NCI-H510A treated with DMSO at 0.1 percent for 48 hours (cell line): Measurements from ENCODE around the gene HOMER3.

Source experiments
- DNase-seq: peaks from one replicate; lab custom pipeline; 2025; lab: John Stamatoyannopoulos, UW

HOMER3 gene

GRCh38 chr19:18900700-18901481 is 40.1 kb downstream of the HOMER3 start:
- no peak for DNase-seq

DNA sequence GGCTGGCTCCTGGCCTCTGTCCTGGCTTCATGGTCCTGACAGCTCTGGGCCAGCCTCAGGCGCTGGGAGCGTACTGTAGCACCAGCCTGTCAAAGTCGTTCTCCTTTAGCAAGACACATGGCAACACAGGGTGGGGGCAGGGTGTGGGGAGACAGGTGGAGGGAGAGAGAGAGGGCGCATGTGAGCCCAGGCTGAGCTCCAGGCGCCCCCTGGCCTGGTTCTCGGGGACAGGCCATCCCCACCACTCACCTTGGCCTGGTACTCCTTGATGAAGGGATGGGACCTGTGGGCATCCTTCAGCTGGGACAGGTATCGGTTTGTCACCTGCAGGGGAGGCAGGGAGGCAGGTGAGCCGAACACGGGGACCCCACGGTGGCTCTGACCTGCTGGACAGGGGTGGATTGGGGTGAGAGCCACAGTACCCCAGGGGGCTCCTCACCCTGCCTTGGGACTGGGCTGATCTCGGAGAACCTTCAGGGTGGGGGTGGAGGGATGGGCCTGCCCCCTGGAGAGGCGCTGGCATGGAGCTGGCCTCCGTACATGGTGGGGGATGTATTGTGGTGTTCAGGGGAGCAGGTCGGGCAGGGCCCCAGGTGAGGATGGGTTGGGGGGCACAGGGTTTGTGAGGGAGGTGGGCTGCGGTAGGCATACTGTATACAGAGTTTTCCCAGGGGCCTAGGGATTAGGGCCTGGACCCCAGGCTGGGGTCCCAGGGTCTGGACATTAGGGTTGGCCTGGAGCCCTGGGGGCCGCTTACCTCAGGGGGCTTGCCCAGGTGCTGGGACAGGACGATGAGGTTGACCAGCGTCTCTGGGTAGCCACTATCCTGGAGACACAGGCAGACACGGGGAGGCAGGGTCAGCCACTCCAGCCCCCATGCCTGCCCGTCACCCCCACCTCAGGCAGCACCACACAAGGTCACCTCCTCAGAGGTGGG is 41.1 kb downstream of the HOMER3 start:
- DNase-seq: no peak

DNA sequence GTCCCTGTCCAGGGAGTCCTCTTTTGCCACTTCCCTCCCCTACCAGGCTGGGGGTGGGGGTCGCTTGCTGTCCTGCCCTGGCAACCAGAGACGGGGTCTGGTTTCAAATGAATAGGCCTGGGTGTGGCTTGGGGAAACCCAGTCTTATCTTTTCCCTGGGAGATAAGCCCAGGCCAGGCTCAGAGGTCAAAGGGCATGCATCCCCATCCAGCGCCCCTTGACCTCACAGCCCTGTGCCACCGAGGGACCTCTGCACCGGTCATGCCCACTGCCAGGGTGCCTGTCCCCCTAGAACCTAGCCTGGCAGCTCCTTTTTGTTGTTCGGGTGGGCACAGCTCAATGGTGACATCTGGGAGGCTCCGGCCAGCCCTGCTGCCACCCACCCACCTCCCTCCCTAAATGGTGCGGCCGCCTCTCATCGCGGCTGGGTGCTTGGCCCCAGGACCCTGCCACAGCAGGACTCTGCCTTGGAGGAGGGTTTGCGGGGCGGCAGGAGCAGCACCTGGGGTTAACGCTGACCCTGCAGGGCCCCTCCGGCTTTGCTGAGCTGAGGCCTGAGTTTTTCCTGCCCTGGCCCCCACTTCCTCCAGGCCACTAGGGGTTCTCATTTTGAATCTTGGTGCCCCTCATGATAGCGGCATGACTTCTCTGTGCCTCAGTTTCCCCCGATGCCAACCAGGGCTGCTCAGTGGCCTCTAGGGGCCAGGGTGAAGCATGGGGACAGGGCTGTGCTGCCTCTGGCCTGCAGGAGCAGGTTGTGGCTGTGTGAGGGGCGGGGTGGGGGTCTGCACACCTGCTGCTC is 42.2 kb downstream of the HOMER3 start:
- no peak for DNase-seq

DNA sequence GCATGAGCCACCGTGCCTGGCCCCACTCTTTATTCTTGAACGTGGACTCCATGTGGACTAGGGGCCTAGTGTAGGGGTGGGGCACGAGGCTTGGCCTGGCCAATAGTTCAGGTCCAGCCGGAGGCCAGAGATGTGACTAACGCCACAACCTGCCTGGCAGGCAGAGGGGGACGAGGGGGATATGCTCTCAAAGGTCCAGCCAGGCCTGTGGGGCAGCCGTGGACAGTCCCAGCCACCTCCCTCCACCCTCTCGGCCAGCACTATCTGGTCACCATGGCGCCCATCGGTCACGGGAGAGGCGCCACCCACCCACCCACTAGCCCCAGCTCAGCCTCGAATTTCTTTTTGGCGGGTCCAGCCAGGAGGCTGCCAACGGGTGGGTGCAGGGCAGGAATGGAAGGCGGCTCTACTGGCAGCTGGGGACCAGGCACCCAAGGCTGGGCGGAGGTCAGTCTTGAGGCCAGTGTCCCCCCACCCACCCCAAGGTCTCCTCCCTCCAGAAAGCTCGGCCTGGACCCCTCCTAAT is 42.9 kb downstream of the HOMER3 start:
- DNase-seq: no peak

DNA sequence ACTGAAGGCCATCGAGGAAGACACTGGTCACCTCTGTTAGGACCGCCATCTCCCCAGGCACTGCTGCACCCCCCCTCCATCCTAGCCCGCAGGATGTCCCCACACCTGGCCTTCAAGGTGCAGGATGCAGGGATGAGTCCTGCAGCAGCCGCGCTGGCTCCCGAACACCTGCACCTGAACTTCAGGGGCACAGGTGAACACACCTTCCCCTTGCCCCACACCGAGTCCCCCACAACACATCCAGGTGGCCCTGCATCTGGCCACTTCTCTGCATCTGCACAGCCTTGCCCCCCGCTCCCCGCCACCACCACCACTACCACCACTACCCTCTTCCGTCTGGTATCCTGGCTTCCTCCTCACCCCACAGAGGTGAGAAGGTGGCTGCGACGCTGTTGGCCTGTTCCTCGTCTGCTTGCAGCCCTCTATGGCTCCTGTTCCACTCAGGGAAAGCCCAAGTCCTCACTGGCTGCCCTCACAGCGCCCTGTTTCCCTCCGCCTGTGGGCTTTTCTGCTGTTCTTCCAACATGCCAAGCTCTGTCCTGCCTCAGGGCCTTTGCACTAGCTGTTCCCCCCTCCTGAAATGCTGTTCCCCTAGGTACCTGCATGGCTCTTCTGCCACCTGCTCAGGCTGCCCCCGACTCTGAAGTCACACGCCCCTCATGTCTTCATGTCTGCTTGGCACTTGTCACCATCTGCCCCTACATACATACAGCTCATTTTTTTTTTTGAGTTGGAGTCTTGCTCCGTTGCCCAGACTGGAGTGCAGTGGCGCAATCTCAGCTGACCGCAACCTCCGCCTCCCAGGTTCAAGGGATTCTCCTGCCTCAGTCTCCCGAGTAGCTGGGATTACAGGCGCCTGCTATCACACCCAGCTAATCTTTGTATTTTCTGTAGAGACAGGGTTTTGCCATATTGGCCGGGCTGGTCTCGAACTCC is 43.7 kb downstream of the HOMER3 start:
- no peak for DNase-seq

DNA sequence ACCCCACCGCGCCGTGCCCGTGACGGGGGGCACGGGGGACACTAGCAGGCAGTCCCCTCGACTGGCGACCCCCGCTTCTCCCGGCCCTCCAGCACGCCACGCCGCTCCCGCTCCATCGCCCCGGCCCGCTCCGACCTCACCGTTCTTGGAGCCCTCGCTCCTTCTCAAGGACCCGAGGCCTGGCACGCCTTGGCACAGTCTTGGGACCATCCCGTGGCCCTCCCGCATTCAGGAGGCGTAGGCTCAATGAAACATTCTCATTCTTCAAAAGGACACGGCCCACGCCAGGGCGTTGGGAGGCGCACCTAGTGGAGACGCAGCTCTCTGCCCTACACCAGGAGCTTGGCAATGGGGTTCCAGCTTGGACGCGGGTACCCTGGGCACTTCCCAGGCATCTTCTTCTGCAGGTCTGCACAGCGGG is 44.6 kb downstream of the HOMER3 start:
- DNase-seq: no peak

DNA sequence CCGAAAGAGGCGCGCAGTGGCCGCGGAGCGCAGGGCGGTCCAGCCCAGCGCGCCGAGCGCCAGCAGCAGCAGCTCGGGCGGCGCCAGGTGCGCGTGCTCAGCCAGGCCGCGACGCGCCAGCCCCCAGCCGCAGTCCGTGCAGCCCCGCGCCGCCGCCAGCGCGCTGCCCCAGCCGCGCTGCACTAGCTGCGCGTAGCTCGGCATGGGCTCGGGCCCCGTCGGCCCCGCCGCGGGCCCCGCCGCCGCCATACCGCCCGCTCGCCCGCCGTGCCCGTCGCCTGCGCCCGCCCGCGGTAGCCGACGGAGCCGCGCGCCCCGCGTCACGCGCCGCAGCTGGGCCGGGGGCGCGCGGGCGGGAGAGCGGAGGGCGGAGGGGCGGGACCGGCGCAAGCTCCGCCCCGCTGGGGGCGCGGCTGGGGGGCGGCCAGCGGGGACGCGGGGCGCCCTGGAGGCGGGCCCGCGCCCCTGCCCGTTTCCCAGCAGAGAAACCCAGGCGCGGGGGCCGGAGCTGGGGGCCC is 45.1 kb downstream of the HOMER3 start, which contains the start of gene CERS1:
Gene CERS1, minus strand, starts transcription at position 335 of the 518 bp plus-strand sequence. Its CDS starts 86 bp downstream, at position 249.
- DNase-seq: no peak

- DNase-seq: peak; percentile 38
Observed at GRCh38 chr19:18895038-18895823, 45.8 kb downstream of the HOMER3 start.

DNA sequence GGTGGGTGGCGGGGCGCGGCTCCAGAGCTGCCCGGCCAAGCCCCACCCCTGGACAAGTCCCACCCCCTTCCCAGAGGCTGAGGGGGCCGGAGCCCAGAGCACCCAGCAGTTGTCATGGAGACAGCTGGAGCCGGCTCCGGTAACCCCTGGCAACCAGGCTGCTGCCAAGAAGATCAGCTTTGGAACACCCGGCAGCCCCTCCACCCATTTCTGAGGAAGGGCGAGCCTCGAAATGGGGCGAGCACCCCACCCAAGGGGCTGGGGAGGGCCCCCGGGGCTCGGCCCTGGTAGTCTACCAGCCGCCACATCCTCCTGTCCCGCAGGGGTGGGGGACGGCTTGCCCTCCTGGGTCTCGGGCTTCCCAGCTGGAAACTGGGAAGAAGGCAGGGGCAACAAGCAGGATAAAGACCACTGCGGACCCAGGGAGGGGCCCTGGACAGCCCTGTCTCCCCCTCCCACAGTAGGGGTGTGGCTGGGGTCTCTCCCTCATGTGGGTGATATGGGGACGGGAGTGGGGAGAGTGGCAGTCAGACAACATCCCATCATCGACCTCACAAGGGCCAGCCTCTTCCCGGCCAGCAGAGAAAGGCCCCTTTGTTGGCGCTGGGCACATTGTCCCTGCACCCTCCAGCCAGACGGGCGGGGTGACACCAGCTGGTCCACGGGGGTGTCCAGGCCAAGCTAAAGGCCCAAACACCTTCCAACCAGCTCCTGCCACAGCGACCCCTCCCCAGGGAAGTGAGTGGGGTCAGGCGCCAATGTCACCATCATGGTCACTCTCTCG is 46.6 kb downstream of the HOMER3 start:
- no peak for DNase-seq

- no peak for DNase-seq
Observed at GRCh38 chr19:18893587-18894253, 47.3 kb downstream of the HOMER3 start.

- no peak for DNase-seq
Observed at GRCh38 chr19:18889949-18890745, 50.9 kb downstream of the HOMER3 start.

DNA sequence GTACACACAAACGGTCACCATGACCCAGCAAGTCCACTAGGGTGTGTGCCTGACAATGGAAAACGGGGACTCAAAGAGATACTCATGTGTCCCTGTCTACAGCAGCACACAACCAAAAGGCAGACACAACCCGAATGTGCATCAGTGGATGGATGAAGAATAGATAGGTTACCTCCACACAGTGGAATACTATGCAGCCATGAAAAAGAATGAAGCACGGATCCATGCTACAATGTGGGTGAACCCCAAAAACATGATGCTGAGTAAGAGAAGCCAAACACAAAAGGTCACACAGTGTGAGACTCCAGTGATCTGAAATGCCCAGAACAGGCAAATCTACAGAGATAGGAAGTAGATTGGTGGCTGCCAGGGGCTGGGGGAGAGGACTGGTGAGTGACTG is 54.0 kb downstream of the HOMER3 start:
- no peak for DNase-seq

DNA sequence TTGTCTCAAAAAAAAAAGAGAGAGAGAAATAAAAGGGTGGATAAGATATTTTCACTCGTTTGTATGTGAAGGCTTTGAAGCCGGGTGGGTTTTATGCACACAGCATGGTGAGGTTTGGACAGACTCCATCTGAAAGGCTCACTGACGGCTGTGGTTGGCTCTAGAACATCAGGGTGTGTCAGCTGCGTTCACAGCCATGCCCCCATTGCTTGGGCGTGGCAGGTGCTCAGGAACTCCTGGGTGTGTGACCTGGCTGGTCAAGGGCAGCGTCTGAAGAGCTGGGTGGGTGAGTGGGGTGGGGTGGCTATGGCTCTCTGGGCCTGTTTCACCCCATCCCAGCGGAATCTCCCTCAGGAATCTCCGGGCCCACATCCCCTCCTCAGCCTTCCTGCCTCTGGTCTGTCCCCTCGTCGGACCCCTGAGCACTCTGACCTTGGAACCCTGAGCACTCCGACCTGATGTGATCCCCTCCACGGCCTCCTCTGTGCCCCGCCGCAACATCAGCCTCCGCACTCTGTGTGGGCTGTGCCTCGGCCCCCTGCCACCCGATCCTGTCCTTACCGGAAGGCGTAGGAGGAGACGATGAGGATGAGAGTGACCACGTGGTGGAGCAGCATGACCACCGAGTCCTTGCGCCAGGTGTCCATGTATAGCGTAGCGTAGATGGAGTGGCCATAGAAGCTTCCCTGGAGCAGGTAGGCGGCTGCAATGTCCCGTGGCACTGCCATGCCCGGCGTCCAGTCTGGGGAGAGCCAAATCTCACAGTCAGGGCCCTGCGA is 57.3 kb downstream of the HOMER3 start:
- no peak for DNase-seq

DNA sequence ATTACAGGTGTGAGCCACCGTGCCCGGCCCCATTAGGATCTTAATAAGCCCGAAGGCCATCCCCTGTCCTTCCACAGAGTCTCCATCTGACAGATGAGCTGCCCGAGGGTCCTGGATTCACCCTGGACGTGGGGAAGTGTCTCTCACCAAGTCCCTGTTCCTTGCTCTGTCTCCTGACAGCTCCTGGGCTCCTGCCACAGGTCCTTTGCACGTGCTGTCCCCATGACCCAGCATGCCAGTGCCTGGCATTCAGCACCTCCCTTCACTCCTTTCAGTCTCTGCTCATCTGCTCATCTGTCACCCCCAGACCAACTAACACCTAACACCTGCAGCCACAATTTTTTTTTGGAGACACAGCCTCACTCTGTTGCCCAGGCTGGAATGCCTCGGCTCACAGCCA is 59.5 kb downstream of the HOMER3 start:
- no peak for DNase-seq

DNA sequence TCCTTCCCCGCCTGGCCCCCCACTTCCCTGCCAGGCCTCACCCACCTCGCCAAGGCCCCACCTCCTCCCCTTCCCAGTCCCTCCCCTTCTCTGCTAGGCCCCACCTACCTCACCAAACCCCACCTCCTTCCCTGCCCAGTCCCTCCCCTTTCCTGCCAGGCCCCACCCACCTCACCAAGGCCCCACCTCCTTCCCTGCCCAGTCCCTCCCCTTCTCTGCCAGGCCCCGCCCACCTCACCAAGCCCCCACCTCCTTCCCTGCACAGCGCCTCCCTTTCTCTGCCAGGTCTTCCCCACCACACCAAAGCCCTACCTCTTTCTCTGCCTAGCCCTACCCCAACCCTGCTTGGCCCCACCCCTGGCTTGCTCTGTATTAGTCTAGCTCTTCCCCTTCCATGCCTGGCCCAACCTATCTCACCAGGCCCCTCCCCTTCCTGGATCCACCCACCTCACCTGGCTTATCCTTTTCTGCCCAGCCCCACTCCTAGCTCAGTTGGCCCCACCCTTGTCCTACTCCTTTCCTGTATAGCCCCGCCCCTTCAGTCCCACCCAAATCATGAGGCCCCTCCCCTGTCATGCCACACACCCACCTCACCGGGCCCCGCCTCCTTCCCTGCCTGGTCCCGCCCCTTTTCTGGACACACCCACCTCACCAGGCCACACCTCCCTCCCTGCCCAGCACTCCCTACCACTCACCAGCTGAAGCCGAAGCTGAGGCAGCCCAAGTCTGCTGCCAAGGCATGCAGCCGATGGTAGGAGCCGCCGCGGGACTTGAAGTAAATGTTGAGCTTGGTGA is 61.2 kb downstream of the HOMER3 start:
- no peak for DNase-seq
